Measurements from ENCODE around the gene LRRC8C. TPM values are rescaled to one million over a fixed set of nuclear protein-coding genes. Genes with fewer than 3 reads are reported as not detected.

The LRRC8C gene
- total and polyA plus RNA-seq, 2 of the 8 experiments (the other 6 are each of a cell fraction or from before 2014, with no cell fraction given): 1.1 to 2.1 TPM

DNA sequence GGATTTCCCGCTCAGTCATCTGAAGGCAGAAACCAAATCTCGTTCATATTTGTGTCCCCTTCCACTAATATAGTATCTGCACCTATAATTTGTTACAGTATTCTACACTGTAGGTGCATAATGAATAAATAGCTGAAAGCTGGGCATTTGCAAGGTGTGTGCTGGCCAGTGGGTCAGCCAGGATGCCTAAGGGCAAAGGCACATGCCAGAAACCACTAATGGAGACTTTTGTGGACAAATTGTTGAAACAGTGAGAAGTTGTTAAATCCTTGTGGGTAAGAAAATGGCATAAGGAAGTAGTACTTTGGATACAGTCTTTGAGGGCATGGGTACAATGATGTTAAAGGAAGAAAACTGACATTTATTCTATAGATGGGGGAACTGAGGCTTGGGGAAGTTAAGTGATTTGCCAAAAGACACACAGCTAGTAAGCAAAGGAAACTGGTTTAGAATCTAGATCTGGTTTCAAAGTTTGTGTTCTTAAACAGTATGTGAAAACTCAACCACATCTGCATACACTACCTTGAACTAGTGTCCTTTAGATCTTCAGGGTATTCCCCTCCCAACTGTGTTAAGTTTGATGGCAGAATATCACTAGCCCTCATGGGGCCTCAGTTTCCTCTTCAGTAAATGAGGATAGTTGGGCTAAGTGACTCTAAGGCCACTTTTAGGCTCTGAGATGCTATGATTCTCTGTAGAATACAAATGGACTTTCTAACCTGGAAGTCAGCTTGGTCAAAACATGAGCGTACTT is 26.5 kb upstream of the LRRC8C start (continued):
- TF ChIP-seq NANOG (IDR thresholded peaks at IDR 0.05; ENCODE audit: insufficient read depth, low read depth, low read length, poor library complexity, severe bottlenecking): no peak
- TF ChIP-seq BCL11A (IDR thresholded peaks at IDR 0.05; ENCODE audit: low read depth in 2 of 2, low read length in 2 of 2): no peak
- TF ChIP-seq ZNF274 (IDR thresholded peaks at IDR 0.05; ENCODE audit: borderline replicate concordance, extremely low read depth, low read length): no peak
- no peak for TF ChIP-seq YY1 (IDR thresholded peaks at IDR 0.05; ENCODE audit: low read depth, low read length)
- TF ChIP-seq RAD21 (IDR thresholded peaks at IDR 0.05 in 1 of 2, conservative IDR thresholded peaks at IDR 0.05 in 1 of 2; ENCODE audit: low read depth in 2 of 2, low read length in 2 of 2): no peak
- TF ChIP-seq CHD2 (IDR thresholded peaks at IDR 0.05; ENCODE audit: low read length): no peak
- no peak for TF ChIP-seq SIRT6 (IDR thresholded peaks at IDR 0.05; ENCODE audit: low read length)
- TF ChIP-seq PHF8 (conservative IDR thresholded peaks at IDR 0.05; ENCODE audit: low read depth, low read length): no peak

All from H1 (cell line).